BLaER1 (cell line): ENCODE measurements around the gene TPRG1.

Experiments used
- H3K27ac ChIP-seq: shearing (Covaris generic); formaldehyde crosslinking; 2 replicates; pipeline ENCODE4 v1.8.1; 2022
- H3K27me3 ChIP-seq: shearing (Covaris generic); formaldehyde crosslinking; 2 replicates; pipeline ENCODE4 v1.8.1; 2022
- H3K36me3 ChIP-seq: shearing (Covaris generic); formaldehyde crosslinking; 2 replicates; pipeline ENCODE4 v1.8.1; 2022
- H3K4me1 ChIP-seq: shearing (Covaris generic); formaldehyde crosslinking; 2 replicates; pipeline ENCODE4 v1.8.1; 2022
- H3K4me2 ChIP-seq: shearing (Covaris generic); formaldehyde crosslinking; 2 replicates; pipeline ENCODE4 v1.8.1; 2022
- H3K4me3 ChIP-seq: shearing (Covaris generic); formaldehyde crosslinking; 2 replicates; pipeline ENCODE4 v1.8.1; 2022
- H3K9ac ChIP-seq: shearing (Covaris generic); formaldehyde crosslinking; 2 replicates; pipeline ENCODE4 v1.8.1; 2022
- H3K9me3 ChIP-seq: shearing (Covaris generic); formaldehyde crosslinking; 2 replicates; pipeline ENCODE4 v1.8.1; 2022
- H4K20me1 ChIP-seq: shearing (Covaris generic); formaldehyde crosslinking; 2 replicates; pipeline ENCODE4 v1.8.1; 2022
- Cebpa-rat ChIP-seq: shearing (Covaris generic); IDR thresholded peaks from 2 replicates; pipeline ENCODE4 v1.8.1; 2022

TPRG1 gene

GRCh38 chr3:189139611-189139940 is 32.2 kb upstream of the TPRG1 start:
- Histone ChIP-seq H3K27ac (no peak overlapping the region), H3K4me3 (no peak overlapping the region), H3K9me3 (no peaks in the 10 kb centered on the region), H3K27me3 (no peaks in the 10 kb centered on the region), H3K9ac (no peak overlapping the region), H4K20me1 (no peaks in the 10 kb centered on the region), H3K4me2 (no peak overlapping the region), H3K4me1 (no peaks in the 10 kb centered on the region), H3K36me3 (no peaks in the 10 kb centered on the region)
- no peak for TF ChIP-seq Cebpa-rat

GRCh38 chr3:189142527-189142926 is 29.2 kb upstream of the TPRG1 start:
- Histone ChIP-seq H3K4me3 (no peak overlapping the region), H3K27ac (no peak overlapping the region), H3K9ac (no peak overlapping the region), H3K4me2 (no peak overlapping the region), H3K9me3 (no peaks in the 10 kb centered on the region), H3K4me1 (no peaks in the 10 kb centered on the region), H4K20me1 (no peaks in the 10 kb centered on the region), H3K36me3 (no peaks in the 10 kb centered on the region), H3K27me3 (no peaks in the 10 kb centered on the region)
- no peak for TF ChIP-seq Cebpa-rat

DNA sequence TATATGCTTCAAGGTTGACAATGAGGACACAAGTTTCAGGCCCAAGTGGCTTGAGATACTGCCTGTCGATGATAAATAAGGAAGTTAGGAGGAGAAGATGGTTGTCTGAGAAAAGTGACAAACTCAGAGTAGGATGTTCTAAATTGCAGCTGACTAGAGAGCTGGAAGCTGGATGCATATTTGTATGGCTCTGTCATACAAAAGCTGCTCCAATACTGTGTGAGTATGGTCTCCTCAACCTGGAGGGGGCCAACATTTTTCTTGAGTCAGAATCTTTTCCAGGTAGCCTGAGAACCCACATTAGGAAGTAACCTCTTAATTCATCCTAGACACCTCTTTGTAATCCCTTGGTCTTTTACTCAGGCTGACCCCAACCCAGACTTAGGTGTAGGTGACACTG is 28.4 kb upstream of the TPRG1 start:
- H4K20me1 ChIP-seq, result no peaks in the 10 kb centered on the region
- H3K36me3 ChIP-seq, result no peaks in the 10 kb centered on the region
- no peaks in the 10 kb centered on the region for H3K4me1 ChIP-seq
- H3K27ac ChIP-seq, result no peak overlapping the region
- no peaks in the 10 kb centered on the region for H3K27me3 ChIP-seq
- no peaks in the 10 kb centered on the region for H3K9me3 ChIP-seq
- no peak overlapping the region for H3K9ac ChIP-seq
- no peak overlapping the region for H3K4me2 ChIP-seq
- H3K4me3 ChIP-seq, result no peak overlapping the region
- TF ChIP-seq Cebpa-rat, result no peak

DNA sequence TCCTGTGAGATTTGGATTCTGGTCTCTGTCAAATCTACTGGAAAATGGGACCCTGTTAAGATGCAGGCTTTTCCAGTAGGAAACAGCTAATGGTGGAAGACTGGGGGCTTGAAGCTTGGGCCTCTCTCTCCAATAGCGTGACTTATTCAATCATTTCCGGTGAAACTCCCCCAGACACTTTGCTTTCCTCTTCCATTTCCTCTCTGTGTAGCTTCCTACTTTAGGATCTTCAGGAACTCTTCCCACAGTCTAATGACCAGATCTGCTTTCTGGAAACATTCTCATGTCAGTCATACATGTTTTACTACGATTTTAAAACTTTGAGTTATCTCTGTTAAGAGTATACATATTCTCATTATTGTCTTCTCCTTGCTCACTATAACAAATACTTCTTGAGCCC is 28.0 kb upstream of the TPRG1 start:
- Histone ChIP-seq H3K36me3 (no peaks in the 10 kb centered on the region), H3K4me1 (no peaks in the 10 kb centered on the region), H3K27me3 (no peaks in the 10 kb centered on the region), H3K9ac (no peak overlapping the region), H3K4me3 (no peak overlapping the region), H3K9me3 (no peaks in the 10 kb centered on the region), H3K4me2 (no peak overlapping the region), H3K27ac (no peak overlapping the region), H4K20me1 (no peaks in the 10 kb centered on the region)
- TF ChIP-seq Cebpa-rat, result no peak

DNA sequence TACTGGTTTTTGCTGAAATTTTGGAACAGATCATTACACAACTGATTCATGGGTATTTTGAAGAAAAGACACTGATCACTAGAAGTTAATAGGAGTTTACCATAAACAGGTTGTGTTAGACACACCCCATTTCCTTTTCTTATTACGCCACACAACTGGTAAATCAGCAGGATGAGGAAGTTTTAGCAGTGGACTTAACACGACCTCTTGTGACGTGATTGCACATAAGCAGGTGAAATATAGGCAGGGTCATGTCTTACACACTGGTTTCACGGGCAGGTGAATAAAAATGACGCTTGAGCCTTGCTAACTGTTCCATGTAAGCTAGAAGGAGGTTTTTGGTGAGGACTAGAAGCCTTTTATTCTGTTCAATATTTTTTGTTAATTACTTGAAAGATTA is 27.1 kb upstream of the TPRG1 start:
- Histone ChIP-seq H3K9ac (no peak overlapping the region), H3K4me1 (no peaks in the 10 kb centered on the region), H3K27ac (no peak overlapping the region), H3K27me3 (no peaks in the 10 kb centered on the region), H3K9me3 (no peaks in the 10 kb centered on the region), H3K4me2 (no peak overlapping the region), H3K4me3 (no peak overlapping the region), H4K20me1 (no peaks in the 10 kb centered on the region), H3K36me3 (no peaks in the 10 kb centered on the region)
- no peak for TF ChIP-seq Cebpa-rat

- Histone ChIP-seq H3K27ac (no peak overlapping the region), H3K4me1 (no peaks in the 10 kb centered on the region), H4K20me1 (no peaks in the 10 kb centered on the region)
These were observed 24.9 kb upstream of the TPRG1 start for GRCh38 chr3:189146848-189147247.

DNA sequence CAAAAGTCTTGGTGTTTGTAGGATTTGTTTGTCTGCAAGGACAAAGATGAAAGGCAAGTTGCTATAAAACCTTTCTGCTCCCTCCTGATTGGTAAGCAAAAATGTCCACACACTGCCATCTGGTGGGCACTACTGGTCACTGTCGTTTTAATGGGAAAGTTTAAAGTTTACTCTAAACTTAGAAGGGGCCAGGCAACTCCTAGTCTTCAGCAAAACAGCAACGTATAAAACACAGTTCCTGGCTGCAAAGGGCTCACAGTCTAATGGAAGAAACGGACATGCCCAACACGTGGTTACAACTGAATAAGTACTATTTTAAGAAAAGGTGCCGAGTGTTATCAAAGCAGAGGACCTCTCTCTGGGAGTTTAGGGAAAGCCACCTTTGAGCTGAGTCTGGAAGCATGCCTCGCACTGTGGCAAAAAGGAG is 23.7 kb upstream of the TPRG1 start:
- Histone ChIP-seq H3K27me3 (no peaks in the 10 kb centered on the region), H3K4me2 (no peak overlapping the region), H3K9ac (no peak overlapping the region), H3K4me3 (no peak overlapping the region), H3K4me1 (no peaks in the 10 kb centered on the region), H3K27ac (no peak overlapping the region), H4K20me1 (no peaks in the 10 kb centered on the region), H3K36me3 (no peaks in the 10 kb centered on the region), H3K9me3 (no peaks in the 10 kb centered on the region)
- TF ChIP-seq Cebpa-rat, result no peak

More at GRCh38 chr3:189146848-189147247, 24.9 kb upstream of the TPRG1 start:
- TF ChIP-seq Cebpa-rat, result no peak
- H3K4me3 ChIP-seq, result no peak overlapping the region
- H3K9ac ChIP-seq, result no peak overlapping the region
- H3K36me3 ChIP-seq, result no peaks in the 10 kb centered on the region
- H3K9me3 ChIP-seq, result no peaks in the 10 kb centered on the region
- H3K4me2 ChIP-seq, result no peak overlapping the region
- no peaks in the 10 kb centered on the region for H3K27me3 ChIP-seq

DNA sequence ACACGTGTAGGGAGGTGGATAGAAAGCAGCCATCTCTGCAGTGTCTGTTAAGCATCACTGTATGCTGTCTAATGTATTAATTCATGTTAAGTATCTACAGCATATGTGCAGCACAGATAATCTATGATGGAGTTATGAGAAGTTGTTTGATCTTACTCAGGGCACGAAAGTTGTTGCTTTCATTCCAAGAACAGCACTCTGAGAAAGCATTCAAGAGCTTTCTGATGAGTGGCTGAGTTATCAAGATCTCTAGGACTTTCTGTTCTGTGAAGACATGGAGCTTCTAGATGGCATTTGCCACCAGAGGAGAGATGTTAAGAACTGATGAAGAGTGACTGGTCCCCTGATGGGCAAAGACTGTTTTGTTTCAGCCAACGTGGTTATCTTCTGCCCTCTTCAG is 22.6 kb upstream of the TPRG1 start:
- H3K4me3 ChIP-seq, result no peak overlapping the region
- no peaks in the 10 kb centered on the region for H3K9me3 ChIP-seq
- H3K36me3 ChIP-seq, result no peaks in the 10 kb centered on the region

GRCh38 chr3:189157232-189158007 is 14.4 kb upstream of the TPRG1 start:
- Histone ChIP-seq H3K4me2 (no peak overlapping the region), H4K20me1 (no peaks in the 10 kb centered on the region)
- no peak for TF ChIP-seq Cebpa-rat

More for the DNA sequence above, 22.6 kb upstream of the TPRG1 start:
- no peak overlapping the region for H3K27ac ChIP-seq
- H3K4me1 ChIP-seq, result no peaks in the 10 kb centered on the region
- no peak overlapping the region for H3K9ac ChIP-seq
- H3K4me2 ChIP-seq, result no peak overlapping the region
- H3K27me3 ChIP-seq, result no peaks in the 10 kb centered on the region
- H4K20me1 ChIP-seq, result no peaks in the 10 kb centered on the region
- TF ChIP-seq Cebpa-rat, result no peak

GRCh38 chr3:189158034-189158433 is 13.7 kb upstream of the TPRG1 start:
- H3K27me3 ChIP-seq, result no peaks in the 10 kb centered on the region
- H3K4me3 ChIP-seq, result no peak overlapping the region
- no peak overlapping the region for H3K9ac ChIP-seq
- no peak overlapping the region for H3K27ac ChIP-seq
- H3K36me3 ChIP-seq, result no peaks in the 10 kb centered on the region
- H4K20me1 ChIP-seq, result no peaks in the 10 kb centered on the region
- no peak for TF ChIP-seq Cebpa-rat
- no peaks in the 10 kb centered on the region for H3K9me3 ChIP-seq
- H3K4me2 ChIP-seq, result no peak overlapping the region
- no peaks in the 10 kb centered on the region for H3K4me1 ChIP-seq

More at GRCh38 chr3:189157232-189158007, 14.4 kb upstream of the TPRG1 start:
- Histone ChIP-seq H3K36me3 (no peaks in the 10 kb centered on the region), H3K27ac (no peak overlapping the region), H3K27me3 (no peaks in the 10 kb centered on the region), H3K9ac (no peak overlapping the region), H3K4me3 (no peak overlapping the region), H3K4me1 (no peaks in the 10 kb centered on the region), H3K9me3 (no peaks in the 10 kb centered on the region)
